22Rv1 (cell line): Measurements from ENCODE around the gene STKLD1.
"Not testable (repeated sequence)": the region's sequence is repeated elsewhere in the genome, so short reads cannot be mapped to it uniquely, and the experiment has no call there.

Experiments
- H3K27ac ChIP-seq: fragments of 450-650 bp; 2 replicates; pipeline ENCODE4 v1.5.1; 2017
- CTCF ChIP-seq: fragments of 450-650 bp; IDR thresholded peaks from 2 replicates; pipeline ENCODE4 v1.5.1; 2017; ENCODE audit warnings: mild to moderate bottlenecking
- ZFX ChIP-seq: fragments of 450-650 bp; IDR thresholded peaks from 2 replicates; pipeline ENCODE4 v1.6.1; 2017; ENCODE audit warnings: antibody characterized with exemption, borderline replicate concordance

The STKLD1 gene

GRCh38 chr9:133372144-133372543, 4.0 kb upstream of the STKLD1 start:
- H3K27ac ChIP-seq, result no peak overlapping the region

GRCh38 chr9:133374612-133375115, 1.5 kb upstream of the STKLD1 start:
- TF ChIP-seq CTCF (no peak), ZFX (no peak)
- H3K27ac ChIP-seq, result peak overlapping the region; percentile 80; the same call in 1 of the 2 replicates

More at GRCh38 chr9:133372144-133372543, 4.0 kb upstream of the STKLD1 start:
- TF ChIP-seq CTCF (no peak), ZFX (no peak)

- TF ChIP-seq ZFX (no peak), CTCF (no peak)
- H3K27ac ChIP-seq, result peak overlapping the region; percentile 80
Observed at GRCh38 chr9:133375116-133375723, 946 bp upstream of the STKLD1 start.

- H3K27ac ChIP-seq, result not testable (repeated sequence)
Observed at GRCh38 chr9:133377280-133377679, 1.1 kb downstream of the STKLD1 start.

- TF ChIP-seq CTCF (no peak), ZFX (no peak)
- no peak overlapping the region for H3K27ac ChIP-seq
Observed at GRCh38 chr9:133377721-133378216, 1.6 kb downstream of the STKLD1 start.

GRCh38 chr9:133378408-133378962, 2.3 kb downstream of the STKLD1 start:
- TF ChIP-seq CTCF (no peak), ZFX (no peak)

GRCh38 chr9:133379153-133380086, 3.3 kb downstream of the STKLD1 start:
- no peak overlapping the region for H3K27ac ChIP-seq
- no peak for TF ChIP-seq CTCF
- no peak for TF ChIP-seq ZFX

More at GRCh38 chr9:133378408-133378962, 2.3 kb downstream of the STKLD1 start:
- no peak overlapping the region for H3K27ac ChIP-seq
